ENCODE results near the gene EIF2AK3. TPM values are rescaled to one million over a fixed set of nuclear protein-coding genes. Genes with fewer than 3 reads are reported as not detected.
"Not testable (repeated sequence)": the region's sequence is repeated elsewhere in the genome, so short reads cannot be mapped to it uniquely, and the experiment has no call there.

EIF2AK3 gene
- total RNA-seq, 1 donor: 31.5 TPM

GRCh38 chr2:88654714-88655113 lies 27.4 kb upstream of the EIF2AK3 start:
- no peak overlapping the region for H3K4me3 ChIP-seq (ENCODE audit: low read depth, low read length)
- DNase-seq (ENCODE audit: low read depth): peak; percentile 67
- TF ChIP-seq CTCF (IDR thresholded peaks at IDR 0.05; ENCODE audit: insufficient read depth, low read length): no peak

DNA sequence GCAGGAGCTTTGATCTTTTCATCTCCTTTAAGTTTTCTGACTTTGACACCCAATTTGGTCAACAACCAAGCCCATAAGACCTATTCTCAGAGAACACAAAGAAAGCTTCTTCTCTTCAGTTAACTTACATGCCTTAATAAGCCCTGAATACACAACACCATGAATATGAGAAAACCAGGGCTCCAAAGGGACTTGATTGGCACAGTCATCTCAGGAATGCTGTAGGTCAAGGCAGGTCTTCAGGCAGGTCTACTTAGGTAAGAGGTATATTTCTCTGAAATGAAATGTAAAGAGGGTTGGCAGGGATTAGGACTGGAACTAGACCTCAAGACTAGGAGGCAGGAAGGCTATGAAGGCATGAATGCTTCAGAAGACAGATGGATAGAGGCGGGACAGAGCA lies 24.4 kb upstream of the EIF2AK3 start:
- no peak for TF ChIP-seq CTCF (IDR thresholded peaks at IDR 0.05; ENCODE audit: insufficient read depth, low read length)
- DNase-seq (ENCODE audit: low read depth): no peak
- H3K4me3 ChIP-seq (ENCODE audit: low read depth, low read length): no peak overlapping the region

DNA sequence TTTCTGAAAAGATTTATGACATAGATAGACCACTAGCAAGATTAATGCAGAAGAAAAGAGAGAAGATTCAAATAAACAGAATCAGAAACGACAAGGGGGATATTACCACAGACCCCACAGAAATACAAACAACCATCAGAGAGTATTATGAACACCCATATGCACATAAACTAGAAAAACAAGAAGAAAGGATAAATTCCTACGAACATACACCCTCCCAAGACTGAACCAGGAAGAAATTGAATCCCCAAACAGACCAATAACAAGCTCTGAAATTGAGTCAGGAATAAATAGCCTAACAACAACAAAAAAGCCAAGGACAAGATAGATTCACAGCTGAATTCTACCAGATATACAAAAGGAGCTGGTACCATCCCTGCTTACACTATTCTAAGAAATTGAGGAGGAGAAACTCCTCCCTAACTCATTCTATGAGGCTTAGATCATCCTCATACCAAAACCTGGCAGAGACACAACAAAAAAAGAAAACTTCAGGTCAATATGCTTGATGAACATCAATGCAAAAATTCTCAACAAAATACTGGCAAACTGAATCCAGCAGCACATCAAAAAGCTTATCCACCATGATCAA lies 18.1 kb upstream of the EIF2AK3 start:
- DNase-seq (ENCODE audit: low read depth): not testable (repeated sequence)

GRCh38 chr2:88642278-88642677 lies 15.0 kb upstream of the EIF2AK3 start:
- H3K4me3 ChIP-seq (ENCODE audit: low read depth, low read length): no peak overlapping the region
- peak; percentile 42 for DNase-seq (ENCODE audit: low read depth)
- no peak for TF ChIP-seq CTCF (IDR thresholded peaks at IDR 0.05; ENCODE audit: insufficient read depth, low read length)

More for the DNA sequence above, 18.1 kb upstream of the EIF2AK3 start:
- not testable (repeated sequence) for H3K4me3 ChIP-seq (ENCODE audit: low read depth, low read length)

DNA sequence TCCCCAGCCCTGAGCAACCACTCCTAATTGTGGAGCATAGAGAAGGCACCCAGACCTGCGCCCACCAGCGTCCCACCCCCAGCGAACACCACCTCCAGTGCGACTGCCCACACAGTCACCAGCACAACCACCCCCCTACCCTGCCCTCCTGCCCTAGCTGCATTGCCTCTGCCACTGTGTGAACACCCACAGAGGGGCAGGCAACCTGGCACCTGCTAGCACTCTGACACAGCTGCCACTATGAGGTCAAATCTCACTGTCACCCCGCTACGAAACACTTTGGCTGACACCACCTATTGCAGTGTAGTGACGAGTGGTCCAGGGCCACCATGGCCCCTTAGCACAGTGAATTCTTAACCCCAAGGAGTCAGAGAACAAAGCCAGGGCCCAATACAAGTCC lies 14.1 kb upstream of the EIF2AK3 start:
- DNase-seq (ENCODE audit: low read depth): no peak
- H3K4me3 ChIP-seq (ENCODE audit: low read depth, low read length): no peak overlapping the region
- TF ChIP-seq CTCF (IDR thresholded peaks at IDR 0.05; ENCODE audit: insufficient read depth, low read length): no peak

GRCh38 chr2:88639865-88640264 lies 12.6 kb upstream of the EIF2AK3 start:
- no peak for DNase-seq (ENCODE audit: low read depth)
- H3K4me3 ChIP-seq (ENCODE audit: low read depth, low read length): no peak overlapping the region

GRCh38 chr2:88638743-88639142 lies 11.5 kb upstream of the EIF2AK3 start:
- no peak for TF ChIP-seq CTCF (IDR thresholded peaks at IDR 0.05; ENCODE audit: insufficient read depth, low read length)
- H3K4me3 ChIP-seq (ENCODE audit: low read depth, low read length): no peak overlapping the region
- peak; percentile 27 for DNase-seq (ENCODE audit: low read depth)

More at GRCh38 chr2:88639865-88640264, 12.6 kb upstream of the EIF2AK3 start:
- no peak for TF ChIP-seq CTCF (IDR thresholded peaks at IDR 0.05; ENCODE audit: insufficient read depth, low read length)
